ENCODE results near the gene GBF1. TPM values are rescaled to one million over a fixed set of nuclear protein-coding genes. Genes with fewer than 3 reads are reported as not detected.
A peak's percentile ranks its signal among the peaks of the same experiment; 100 is the strongest.
"Not testable (repeated sequence)": the region's sequence is repeated elsewhere in the genome, so short reads cannot be mapped to it uniquely, and the experiment has no call there.

Gene GBF1, protein sequence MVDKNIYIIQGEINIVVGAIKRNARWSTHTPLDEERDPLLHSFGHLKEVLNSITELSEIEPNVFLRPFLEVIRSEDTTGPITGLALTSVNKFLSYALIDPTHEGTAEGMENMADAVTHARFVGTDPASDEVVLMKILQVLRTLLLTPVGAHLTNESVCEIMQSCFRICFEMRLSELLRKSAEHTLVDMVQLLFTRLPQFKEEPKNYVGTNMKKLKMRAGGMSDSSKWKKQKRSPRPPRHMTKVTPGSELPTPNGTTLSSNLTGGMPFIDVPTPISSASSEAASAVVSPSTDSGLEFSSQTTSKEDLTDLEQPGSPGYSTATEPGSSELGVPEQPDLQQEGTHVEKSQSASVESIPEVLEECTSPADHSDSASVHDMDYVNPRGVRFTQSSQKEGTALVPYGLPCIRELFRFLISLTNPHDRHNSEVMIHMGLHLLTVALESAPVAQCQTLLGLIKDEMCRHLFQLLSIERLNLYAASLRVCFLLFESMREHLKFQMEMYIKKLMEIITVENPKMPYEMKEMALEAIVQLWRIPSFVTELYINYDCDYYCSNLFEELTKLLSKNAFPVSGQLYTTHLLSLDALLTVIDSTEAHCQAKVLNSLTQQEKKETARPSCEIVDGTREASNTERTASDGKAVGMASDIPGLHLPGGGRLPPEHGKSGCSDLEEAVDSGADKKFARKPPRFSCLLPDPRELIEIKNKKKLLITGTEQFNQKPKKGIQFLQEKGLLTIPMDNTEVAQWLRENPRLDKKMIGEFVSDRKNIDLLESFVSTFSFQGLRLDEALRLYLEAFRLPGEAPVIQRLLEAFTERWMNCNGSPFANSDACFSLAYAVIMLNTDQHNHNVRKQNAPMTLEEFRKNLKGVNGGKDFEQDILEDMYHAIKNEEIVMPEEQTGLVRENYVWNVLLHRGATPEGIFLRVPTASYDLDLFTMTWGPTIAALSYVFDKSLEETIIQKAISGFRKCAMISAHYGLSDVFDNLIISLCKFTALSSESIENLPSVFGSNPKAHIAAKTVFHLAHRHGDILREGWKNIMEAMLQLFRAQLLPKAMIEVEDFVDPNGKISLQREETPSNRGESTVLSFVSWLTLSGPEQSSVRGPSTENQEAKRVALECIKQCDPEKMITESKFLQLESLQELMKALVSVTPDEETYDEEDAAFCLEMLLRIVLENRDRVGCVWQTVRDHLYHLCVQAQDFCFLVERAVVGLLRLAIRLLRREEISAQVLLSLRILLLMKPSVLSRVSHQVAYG (N-terminal part only)
- total RNA-seq: 18.1 and 24.7 TPM in 2 replicates

DNA sequence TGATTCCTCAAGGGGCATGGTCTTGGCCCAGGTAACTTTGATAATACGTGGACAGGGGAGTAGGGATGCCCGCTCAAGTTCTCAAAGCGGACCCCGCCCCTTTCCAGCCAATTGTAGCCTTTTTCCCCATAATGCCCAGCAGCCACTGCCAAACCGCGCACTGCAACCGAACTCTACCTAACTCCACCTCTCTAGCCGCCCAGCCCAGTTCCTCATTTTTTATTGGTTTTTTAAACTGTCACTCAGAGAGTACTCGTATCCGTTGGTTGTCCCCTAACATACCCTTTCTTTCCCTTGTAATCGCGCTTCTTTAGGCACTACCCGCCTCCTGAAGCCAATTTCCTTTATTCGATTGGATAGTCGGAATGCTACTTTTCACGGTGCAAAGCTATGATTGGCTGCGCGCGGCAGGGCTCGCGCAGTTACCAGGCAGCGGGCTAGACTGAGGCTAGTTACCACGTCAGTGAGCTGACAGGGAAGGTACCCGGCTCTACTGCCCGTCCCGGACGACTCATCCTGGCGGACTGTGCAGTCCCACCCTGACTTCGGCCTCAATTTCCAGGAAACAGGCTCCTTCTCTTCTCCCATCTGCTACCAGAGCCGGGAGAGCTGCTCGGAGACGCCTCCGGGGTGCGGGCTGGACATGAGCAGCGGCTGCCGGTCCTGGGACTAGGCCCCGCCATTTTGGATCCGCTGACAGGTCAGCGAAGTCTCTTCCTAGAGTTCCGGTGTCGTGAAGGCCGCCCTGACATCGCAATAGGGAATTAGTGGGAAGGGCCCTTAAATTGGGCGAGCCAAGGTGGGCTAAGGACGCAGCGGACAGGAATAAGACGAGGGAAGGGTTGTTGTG is at the start of gene GBF1:
GBF1 (plus strand) TSS at position 451 of the 850 bp plus-strand sequence. CDS start 13,407 bp downstream, outside the sequence.
- DNase-seq (ENCODE audit: low read depth, low spot score): peak; percentile 99

- no peak for DNase-seq (ENCODE audit: low read depth, low spot score)
Observed at GRCh38 chr10:102196893-102197292, 48.4 kb upstream of the GBF1 start.

- no peak for DNase-seq (ENCODE audit: low read depth, low spot score)
Observed at GRCh38 chr10:102198027-102198426, 47.3 kb upstream of the GBF1 start.

GRCh38 chr10:102200751-102201640 is 44.3 kb upstream of the GBF1 start:
- no peak for DNase-seq (ENCODE audit: low read depth, low spot score)

- no peak for DNase-seq (ENCODE audit: low read depth, low spot score)
Observed at GRCh38 chr10:102202386-102202785, 42.9 kb upstream of the GBF1 start.

GRCh38 chr10:102208311-102209035 is 36.9 kb upstream of the GBF1 start:
- DNase-seq (ENCODE audit: low read depth, low spot score): no peak

- no peak for DNase-seq (ENCODE audit: low read depth, low spot score)
Observed at GRCh38 chr10:102211615-102212299, 33.6 kb upstream of the GBF1 start.

DNA sequence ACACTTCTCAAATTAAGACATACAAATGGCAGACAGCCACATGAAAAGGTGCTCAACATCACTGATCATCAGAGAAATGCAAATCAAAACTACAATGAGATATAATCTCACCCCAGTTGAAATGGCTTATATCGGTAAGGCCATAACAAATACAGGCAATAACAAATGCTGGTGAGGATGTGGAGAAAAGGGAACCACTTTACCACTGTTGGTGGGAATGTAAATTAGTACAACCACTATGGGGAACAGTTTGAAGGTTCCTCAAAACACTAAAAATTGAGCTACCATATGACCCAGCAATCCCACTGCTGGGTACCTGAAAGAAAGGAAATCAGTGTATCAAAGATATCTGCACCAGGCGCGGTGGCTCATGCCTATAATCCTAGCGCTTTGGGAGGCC is 31.7 kb upstream of the GBF1 start:
- DNase-seq (ENCODE audit: low read depth, low spot score): not testable (repeated sequence)

GRCh38 chr10:102219370-102219769 is 26.0 kb upstream of the GBF1 start:
- no peak for DNase-seq (ENCODE audit: low read depth, low spot score)

DNA sequence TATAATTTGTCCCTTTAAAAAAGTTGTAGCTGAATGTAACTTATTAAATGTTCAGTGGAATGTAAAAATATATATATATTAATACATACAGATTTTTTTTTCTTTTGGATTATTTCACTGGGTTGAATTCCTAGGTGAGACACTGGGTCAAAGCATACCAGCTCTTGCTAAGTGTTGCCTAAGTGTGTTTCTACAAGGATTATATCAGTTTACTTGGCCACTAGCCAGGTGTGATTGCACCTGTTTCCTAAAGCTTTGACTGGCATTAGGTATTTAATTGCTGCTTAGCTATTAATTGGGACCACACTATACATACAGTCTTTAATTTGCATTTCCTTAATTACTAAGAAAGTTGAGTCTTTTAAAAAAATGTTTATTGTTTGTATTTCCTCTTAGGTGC is 24.7 kb upstream of the GBF1 start:
- no peak for DNase-seq (ENCODE audit: low read depth, low spot score)

GRCh38 chr10:102222797-102223196 is 22.5 kb upstream of the GBF1 start:
- no peak for DNase-seq (ENCODE audit: low read depth, low spot score)

GRCh38 chr10:102225646-102226541 is 19.4 kb upstream of the GBF1 start, which contains the start of gene ELOVL3:
TSS of gene ELOVL3 (plus strand) at chr10:102226299. CDS start at chr10:102226549, 250 bp downstream.
- DNase-seq (ENCODE audit: low read depth, low spot score): peak; percentile 79

- no peak for DNase-seq (ENCODE audit: low read depth, low spot score)
Observed at GRCh38 chr10:102226542-102226870, 18.8 kb upstream of the GBF1 start.

GRCh38 chr10:102227050-102227449 is 18.3 kb upstream of the GBF1 start:
- DNase-seq (ENCODE audit: low read depth, low spot score): no peak

GRCh38 chr10:102229810-102230263 is 15.5 kb upstream of the GBF1 start:
- no peak for DNase-seq (ENCODE audit: low read depth, low spot score)

DNA sequence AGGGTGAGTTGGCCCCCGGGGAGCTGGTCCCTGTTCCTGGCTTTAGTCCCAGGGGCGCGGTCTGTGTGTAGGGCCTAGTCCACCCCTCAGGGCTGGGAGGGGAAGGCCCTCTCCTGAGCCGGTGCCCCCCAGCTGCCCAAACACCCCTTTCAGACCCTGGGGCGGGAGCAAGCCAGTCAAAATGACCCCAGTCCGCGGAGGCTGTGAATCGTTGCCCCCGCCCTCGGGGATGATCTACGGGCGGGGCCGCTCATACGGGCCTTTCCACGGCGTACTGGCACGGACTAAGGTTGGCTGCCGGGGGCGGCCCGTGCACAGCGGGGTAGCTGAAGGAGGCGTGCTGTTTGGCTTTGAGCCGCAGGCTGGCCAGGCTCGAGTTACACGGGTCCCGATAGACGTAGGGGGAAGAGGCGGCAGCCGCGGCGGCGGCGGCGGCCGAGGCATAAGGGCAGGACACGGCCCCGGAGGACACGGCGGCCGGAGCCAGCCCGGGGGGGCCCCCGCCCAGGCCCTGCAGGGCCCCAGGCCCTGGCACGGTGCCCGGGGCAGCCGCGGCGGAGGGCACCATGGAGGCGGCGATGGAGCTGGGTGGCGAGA is 15.0 kb upstream of the GBF1 start:
- no peak for DNase-seq (ENCODE audit: low read depth, low spot score)

DNA sequence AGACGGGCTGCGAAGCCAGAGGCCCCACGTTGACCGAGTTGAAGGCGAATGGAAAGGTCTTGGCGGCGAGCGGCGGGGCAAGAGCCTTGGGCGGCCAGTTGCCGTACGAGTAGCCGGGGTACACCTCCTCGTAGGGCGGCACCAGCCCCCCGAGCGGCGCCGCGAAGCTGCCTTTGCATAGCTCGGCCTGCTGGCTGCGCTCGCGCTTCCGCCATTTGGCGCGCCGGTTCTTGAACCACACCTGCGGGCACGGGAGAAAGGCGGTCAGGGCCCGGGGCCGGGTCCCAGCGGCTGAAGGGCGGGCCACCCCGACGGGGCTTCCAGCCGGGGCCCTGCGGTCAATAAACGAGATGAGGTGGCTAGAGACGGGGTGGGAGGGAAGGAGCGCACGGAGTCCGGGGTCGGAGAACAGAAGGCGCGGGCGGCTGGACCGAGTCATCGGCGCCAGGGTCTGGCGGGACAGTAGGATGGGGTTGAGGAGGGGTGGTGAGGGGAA is 14.4 kb upstream of the GBF1 start:
- DNase-seq (ENCODE audit: low read depth, low spot score): no peak

All from pulmonary artery endothelial cell (primary cell).